T-helper 2 cell treated with Interferon-gamma antibody and Interleukin-4, amounts not matched to agents 100 ng/mL and 5 ng/mL, for 36 hours (primary cell): ENCODE data around the gene HSD11B1L. TPM values are rescaled to one million over a fixed set of nuclear protein-coding genes. Genes with fewer than 3 reads are reported as not detected.

Experiments used
- intact Hi-C: fragments of 100-400 bp; cut with micrococcal nuclease; formaldehyde crosslinking; loops from one replicate; pipeline ENCODE4 v1.15.1; 2023
- total RNA-seq: library from RNA; stranded (reverse); gene quantifications from 2 replicates; pipeline ENCODE4 v1.2.3, GENCODE V29; 2022

The HSD11B1L gene
- total RNA-seq, 1 donor from 2014 or later, result 1.5 TPM

DNA sequence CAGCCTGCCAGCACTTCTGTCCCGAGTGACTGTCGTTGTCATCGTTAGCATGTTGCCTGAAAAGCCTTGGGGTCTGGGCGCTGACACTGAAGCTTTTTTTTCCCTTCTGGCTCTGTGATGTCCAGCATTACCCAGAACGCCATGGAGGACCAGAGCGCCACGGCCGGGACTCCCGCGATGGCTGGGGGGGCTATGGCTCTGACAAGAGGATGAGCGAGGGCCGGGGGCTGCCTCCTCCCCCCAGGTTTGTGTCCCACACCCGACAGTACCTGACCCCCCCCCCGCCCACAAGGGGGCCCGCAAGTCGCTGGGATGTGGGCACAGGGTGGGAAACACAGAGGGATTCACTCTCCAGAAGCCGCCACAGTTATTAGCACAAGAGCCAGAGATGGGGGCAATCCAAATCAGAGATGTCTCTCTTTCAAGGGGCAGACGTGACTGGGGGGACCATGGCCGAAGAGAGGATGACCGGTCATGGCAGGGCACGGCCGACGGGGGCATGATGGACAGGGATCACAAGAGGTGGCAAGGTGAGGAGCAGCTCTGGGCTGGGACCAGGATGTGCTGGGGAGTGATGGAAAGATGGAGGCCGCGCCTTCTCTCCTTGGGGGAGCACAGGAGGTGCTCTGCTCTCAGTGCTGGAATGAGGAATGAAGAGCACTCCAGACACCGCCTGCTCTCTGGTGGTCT, 13.8 kb upstream of the HSD11B1L start:
- intact Hi-C loops, result no loop called here

DNA sequence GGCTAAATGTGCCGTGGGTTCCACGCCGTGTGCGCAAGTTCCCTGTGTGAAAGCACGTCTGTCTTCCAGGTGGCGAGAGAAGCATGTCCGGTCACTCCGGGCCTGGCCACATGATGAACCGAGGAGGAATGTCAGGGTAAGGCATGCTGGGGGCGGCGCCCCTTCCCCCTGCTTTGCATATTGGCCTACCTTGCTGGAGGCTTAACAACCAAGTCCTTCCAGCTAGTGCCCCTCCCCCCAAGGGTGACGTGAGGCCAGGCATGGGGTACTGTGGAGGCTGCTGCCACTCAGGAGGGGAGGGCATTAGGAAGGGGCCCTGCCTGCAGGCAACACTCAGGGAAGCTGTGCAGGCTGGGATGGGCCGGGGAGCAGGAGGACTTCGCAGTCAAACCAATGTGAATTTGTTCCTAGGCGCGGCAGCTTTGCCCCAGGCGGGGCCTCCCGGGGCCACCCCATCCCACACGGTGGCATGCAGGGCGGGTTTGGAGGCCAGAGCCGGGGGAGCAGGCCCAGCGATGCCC, 13.0 kb upstream of the HSD11B1L start:
- intact Hi-C loops, result no loop called here

DNA sequence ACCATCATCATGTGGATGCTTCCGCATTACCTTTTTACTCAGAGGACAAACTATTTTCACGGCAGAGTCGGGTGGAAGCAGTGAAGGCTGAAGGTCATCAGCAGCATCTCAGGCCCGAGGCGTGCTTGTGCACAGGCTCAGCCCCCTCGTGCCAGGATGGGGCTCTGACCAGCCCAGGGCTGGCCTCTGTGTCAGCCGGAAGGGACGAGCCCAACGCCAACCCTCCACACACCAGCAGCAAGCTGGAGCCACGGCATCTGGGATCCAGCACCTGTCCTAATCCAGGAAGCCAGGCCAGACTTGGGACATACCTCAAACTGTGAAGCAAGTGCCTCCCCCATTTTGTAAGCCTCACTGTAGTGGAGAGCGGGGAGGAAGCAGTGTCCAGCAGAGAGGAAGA, 11.6 kb upstream of the HSD11B1L start:
- intact Hi-C loops, result no loop called here

DNA sequence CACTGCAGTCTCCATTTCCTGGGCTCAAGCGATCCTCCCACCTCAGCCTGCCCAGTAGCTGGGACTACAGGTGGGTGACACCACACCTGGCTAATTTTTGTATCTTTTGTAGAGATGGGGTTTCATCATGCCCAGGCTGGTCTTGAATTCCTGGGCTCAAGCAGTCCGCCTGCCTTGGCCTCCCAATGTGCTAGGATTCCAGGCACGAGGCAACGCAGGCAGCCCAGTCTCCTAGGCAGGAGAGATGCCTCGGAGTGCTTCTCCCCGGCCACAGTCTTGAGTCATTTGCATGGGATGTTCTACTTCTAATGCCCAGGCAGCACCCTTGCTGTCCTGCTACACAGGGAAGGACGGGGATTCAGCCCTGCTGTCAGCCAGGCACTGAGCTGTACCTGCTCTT, 9.2 kb upstream of the HSD11B1L start:
- intact Hi-C loops, result no loop called here

DNA sequence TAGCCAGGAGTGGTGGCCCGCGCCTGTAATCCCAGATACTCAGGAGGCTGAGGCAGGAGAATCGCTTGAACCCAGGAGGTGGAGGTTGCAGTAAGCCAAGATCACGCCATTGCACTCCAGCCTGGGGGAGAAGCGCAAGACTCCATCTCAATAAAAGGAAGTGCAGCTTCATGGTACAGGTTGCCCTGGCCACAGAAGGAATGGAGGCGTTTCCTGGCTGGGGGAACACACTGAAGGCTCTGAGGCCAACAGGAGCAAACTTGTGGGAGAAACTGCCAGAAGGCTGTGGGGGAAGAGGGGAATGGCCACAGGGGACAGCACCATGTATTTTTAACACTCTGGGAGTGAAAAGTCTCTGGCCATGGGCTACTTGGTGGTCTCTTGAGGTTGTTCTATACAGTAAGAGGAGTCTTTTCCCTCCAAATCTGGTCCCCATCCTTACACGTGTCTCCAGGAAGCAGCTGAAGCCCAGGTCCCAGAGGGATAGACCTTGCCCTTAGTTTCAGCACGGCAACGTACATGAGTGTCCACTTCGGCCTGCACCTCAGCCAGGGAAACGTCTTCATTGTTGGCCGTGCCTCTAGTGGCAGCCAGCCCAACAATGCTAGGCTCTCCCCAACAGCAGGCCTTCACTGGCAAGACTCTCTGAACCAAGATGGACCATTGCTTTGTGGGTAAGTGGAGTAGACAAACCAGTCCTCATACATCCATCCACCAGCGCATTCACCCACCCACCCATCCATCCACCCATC, 7.9 kb upstream of the HSD11B1L start:
- intact Hi-C loops, result no loop called here

DNA sequence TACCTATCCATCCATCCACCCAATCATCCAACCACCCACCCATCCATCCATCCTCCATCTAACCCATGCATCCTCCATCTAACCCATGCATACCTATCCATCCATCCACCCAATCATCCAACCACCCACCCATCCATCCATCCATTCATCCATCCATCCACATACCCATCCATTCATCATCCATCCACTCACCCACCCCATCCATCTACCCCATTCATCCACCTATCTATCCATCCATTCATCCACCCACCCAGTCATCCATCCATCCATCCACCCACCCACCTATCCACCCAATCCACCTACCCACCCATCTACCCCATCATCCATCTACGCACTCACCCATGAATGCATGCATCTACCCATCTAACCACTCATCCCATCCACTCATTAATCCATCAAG, 7.1 kb upstream of the HSD11B1L start:
- intact Hi-C loops, result no loop called here

DNA sequence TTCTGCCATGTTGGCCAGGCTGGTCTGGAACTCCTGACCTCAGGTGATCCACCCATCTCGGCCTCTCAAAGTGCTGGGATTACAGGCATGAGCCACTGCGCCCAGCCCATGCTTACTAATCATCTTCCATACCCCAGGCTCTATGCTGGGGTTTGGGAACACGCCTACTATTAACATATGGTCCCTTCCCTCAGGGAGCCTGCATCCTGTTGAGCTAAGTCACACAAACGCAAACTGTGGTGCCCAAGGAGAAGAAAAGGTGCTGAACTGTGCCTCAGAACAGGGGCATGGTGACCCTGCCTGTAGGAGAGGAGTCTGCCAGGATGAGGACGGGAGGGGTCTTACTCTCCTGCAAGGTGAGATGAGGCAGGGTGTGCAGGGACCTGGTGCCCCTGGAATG, 6.1 kb upstream of the HSD11B1L start:
- intact Hi-C loops, result no loop called here

DNA sequence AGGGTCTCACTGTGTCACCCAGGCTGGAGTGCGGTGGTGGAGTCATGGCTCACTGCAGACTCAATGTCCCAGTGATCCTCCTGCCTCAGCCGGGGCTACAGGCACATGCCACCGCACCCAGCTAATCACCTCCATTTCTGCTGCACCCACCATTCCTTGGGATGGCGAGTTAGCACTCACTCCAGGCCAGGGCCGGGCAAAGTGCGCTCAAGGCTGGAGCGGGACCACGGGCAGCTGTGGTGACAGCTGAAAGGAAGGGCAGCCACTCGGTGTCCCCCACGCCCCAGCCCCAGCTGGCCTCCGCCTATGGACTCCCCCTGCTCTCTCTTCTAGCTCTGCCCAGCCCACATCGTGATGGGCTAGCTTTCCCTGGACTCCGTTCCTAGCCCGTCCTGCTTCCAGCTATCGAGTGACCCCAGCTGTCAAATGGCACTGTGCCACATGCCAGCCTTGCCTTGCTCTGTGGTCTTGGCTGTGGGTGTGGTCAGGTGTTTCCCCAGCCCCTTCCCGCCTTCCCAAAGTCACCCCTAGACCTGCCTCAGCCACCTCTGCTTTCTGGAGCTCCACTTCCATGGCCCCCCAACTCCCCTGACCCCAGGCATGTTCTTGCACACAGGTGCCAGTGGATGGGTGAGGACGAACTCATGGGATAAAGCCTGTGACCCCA, 4.6 kb upstream of the HSD11B1L start:
- intact Hi-C loops, result no loop called here

DNA sequence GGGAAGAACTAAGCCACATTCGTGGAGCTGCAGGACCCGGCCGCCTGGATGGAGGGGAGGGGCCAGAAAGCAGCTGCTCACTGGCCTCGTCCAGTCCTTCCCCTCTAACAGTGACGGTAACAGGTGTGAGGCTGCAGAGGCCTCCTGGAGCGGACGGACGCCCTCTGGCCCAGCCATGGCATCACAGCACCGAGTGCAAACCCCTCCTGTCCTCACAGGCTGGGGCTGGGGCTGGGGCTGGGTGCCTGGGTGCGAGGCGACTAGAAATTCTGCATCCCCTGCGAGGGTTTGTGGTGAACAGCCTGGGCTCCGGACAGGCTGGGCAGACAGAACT, 4.1 kb upstream of the HSD11B1L start:
- intact Hi-C loops, result no loop called here

DNA sequence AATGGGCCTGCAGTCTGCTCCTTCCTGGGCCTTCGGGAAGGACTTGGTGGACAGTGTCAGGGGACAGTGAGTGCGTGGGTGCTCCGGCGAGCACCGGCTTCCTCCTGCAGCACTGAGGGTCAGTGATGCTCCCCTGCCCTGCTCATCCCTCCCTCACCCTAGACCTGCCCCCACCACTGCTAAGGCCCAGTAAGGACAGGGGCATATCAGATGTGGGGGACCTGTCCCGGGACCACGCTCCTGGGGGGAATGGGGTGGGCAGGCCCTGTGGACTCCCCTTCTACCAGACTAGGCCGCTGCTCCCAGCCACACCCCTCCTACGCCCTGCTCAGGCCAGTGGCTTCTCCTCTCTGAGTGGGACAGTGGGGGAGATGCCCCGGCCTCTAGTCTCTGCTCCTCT, 3.7 kb upstream of the HSD11B1L start:
- intact Hi-C loops, result no loop called here

DNA sequence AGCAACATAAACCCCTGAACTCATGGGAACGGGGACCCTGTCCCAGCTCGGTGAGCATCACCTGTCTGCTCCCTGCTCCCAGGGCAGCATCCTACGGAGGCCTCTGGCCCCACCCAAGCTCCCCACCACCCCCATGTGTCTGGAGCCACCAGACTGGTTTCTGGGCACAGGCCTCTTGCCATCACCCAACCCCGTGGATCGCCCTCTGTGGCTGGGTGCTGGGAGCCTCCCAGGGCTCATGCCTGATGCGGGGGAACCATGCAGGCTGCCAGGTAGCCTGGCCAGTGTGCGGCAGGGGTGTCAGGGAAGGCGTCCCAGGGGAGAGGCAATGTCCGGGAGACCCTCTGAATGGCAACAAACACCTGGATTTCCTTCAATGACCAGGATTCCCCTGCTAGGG, 3.2 kb upstream of the HSD11B1L start:
- intact Hi-C loops, result no loop called here

DNA sequence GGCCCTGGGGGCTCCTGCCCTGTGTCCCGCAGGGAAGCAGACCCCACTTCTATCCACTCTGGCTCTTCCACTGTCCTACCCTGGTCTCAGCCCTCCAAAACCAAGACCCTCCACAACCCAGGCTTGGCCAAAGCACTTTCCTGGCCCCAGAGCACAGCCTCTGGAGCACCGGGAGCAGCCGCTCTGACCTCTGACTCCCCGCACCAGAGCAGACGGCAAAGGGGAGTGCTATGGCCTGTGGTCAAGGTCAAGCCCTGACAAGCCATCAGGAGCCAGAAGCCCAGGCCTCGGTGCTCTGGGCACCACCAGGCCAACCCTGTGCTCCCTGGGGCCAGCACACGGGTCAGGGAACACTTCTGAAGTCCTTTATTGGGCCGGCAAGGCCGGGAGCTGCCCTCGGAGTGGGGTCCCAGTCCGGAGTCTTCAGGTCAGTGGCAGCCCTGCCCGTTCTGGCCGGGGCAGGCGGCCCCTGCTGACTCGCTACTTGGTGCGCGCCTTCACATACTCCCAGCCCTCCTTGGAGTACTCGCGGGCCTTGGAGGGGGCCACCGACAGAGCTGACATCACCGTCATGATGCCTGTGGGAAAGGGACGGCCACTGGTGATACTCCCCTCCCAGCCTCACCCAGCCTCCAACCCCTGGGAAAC, 2.6 kb upstream of the HSD11B1L start:
- intact Hi-C loops, result no loop called here

DNA sequence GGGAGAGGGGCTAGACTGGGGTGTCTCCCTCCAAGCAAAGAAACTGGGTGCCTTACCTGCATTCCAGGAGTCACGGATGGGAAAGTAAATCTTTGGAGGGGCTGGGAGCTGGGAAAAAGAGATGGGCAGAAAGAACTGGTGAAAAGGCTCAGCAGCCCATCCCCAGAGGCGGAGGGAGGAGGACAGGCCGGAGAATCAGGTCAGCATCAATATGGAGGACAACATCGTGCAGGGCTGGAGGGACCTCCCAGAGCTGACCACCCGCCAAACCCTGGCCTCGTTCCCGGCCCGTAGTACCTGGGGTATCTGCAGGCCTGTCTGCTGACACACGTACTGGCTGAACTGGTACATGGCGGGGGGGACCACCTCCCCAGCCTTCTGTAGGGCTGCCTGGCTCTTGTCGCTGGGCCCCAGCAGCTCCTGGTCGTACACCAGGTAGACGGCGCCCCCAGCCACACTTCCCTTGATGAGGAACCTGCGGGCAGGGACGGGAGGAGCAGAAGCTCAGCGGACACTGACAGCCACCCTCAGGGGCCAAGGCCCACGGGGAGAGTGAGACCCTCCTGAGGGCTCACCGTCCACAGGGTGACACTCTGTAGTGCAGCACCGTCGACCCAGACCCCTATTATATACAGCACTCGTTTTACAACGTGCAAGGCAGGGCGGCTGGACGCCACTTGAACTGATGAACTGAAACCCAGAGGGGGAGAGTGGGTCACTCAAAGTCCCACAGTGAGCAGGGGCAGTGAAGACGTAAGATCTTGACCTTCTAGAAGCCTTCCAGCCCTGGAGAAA, 1.3 kb upstream of the HSD11B1L start:
- intact Hi-C loops, result loop anchor here (1.0 kb wide), 5 partner anchors 11 to 225 kb away; partner anchors contain the start of genes CATSPERD, LONP1, RPL36 and SAFB2

DNA sequence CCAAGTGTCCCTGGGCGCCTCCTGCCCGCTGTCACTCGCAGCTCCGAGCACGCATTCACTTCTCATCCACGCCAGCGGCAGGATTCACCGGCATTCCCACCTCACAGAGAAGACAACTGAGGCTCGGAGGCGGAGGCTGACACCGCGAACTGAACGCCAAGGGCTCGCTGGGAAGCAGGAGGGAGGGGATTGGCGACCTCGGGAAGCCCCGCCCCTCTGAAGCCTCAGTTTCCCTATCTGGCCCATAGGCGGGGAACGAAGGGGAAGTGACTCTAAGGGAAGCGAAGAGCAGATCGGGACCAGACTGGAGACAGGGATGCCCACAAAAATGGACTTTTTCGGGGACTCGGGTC, 767 bp upstream of the HSD11B1L start:
- intact Hi-C loops, result loop anchor here (1.0 kb wide), 5 partner anchors 10 to 224 kb away; partner anchors contain the start of genes CATSPERD, LONP1, RPL36 and SAFB2

DNA sequence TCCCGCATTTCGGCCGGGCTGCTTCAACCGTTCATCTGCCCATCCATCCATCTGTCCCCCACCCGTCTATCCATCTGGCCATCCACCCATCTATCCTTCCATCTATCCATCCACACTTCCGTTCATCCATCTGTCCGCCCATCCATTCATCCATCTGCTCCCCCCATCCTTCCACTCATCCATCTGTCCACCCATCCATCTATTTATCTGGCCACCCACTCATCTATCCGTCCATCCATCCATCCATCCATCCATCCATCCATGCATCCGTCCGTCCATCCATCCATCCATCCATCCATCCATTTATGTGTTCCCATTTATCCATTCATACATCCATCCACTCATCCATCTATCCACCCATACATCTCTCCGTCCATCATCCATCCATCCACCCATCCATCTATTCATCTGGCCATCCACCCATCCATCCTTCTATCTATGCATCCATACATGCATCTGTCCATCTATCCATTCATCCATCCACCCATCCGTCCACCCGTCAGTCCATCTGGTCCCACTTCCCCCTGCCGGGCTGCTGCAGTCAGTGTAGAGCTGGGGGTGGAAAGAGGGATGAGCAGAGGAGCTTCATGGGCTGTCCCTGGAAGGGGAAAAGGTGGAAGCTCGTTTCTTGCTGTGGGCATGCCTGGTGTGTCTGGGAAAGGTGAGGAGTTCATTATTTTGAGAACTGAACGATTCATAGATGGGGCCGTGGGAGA, 722 bp downstream of the HSD11B1L start:
- intact Hi-C loops, result no loop called here

DNA sequence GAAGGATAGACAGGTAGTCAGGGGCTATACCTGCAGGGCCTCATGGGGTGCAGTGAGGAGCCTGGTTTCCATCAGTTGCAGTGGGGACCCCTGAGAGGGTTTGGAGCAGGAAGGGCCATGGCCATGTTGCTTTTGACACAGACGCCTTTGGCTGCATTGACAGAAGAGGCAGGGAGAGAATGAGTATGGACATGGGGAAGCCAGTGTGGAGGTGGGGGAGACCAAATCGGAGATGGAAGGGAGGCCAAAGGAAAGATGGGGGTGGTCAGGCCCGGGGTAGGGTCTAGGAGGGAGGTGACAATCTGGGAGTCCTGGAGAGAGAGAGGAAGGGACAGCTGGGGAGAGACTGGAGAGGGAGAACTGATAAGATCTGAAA, 1.3 kb downstream of the HSD11B1L start:
- intact Hi-C loops, result no loop called here

DNA sequence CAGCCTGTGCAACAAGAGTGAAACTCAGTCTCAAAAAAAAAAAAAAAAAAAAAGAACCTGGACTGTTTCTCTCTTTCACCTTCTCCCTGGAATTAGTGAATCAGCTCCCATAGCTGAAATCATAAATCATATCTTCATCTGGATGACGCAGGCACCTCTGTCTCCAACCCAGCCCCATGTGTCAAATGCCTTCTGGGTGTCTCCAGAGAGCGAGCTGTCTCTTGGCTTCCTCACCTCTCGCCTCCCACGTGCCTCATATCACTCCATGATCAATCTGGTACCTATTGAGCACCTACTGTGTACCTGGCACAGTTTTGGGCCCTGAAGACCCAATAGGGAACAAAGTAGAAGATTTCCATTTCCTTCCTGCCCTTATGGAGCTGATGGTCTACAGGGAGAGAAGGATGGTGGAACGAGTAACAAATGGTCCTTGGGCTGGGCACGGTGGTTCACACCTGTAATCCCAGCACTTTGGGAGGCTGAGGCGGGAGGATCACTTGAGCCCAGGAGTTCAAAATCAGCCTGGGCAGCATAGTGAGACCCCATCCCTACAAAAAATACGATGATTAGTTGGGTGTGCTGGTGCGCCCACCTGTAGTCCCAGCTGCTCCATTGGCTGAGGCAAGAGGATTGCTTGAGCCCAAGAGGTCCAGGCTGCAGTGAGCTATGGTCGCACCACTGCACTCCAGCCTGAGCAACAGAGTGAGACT, 2.5 kb downstream of the HSD11B1L start:
- intact Hi-C loops, result no loop called here

DNA sequence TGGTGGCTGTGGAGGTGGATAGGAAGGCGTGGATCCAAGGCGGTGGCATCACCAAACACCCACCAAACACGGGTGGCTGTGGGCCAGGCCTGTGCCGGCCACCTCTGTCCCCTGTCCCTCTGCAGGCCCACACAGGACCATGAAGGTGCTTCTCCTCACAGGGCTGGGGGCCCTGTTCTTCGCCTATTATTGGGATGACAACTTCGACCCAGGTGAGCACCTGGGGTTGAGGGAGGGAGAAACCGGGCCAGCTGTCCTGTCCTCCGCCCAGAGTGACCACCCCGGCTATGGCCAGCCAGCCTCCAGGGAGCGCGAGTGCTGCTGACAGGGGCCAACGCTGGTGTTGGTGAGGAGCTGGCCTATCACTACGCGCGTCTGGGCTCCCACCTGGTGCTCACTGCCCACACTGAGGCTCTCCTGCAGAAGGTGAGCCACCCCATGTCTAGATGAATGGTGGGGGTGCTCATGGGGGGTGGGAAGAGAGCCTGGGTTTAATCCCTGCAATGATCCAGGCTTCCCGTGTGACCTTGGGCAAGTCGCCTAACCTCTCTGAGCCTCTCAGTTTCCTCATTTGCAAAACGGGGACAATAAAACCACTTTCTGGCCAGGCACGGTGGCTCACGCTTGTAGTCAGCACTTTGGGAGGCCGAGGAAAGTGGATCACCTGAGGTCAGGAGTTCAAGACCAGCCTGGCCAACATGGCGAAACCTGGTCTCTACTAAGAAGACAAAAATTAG, 4.0 kb downstream of the HSD11B1L start:
- intact Hi-C loops, result no loop called here

DNA sequence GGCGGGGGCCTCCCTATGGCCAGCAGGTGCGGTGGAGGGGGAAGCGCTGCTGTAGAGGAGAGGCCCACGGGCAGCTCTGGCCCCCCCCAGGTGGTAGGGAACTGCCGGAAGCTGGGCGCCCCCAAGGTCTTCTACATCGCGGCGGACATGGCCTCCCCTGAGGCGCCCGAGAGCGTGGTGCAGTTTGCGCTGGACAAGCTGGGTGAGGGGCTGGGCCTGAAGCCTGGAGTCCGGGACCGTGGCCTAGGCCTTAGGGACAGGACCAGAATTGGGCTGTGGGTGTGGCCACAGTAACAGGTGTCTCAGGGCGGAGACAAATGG, 5.5 kb downstream of the HSD11B1L start:
- intact Hi-C loops, result no loop called here
